HG03025 (cell line): ENCODE results near the gene SNRNP27.
"Not testable (repeated sequence)": the region's sequence is repeated elsewhere in the genome, so short reads cannot be mapped to it uniquely, and the experiment has no call there.

Experiments used
- ATAC-seq: cut with Tn5 transposase; IDR thresholded peaks from one replicate; pipeline ENCODE4 v1.9.1; 2021; ENCODE audit warnings: mild to moderate bottlenecking, moderate library complexity; ENCODE audit not compliant: unreplicated experiment, low FRiP score

Gene SNRNP27

DNA sequence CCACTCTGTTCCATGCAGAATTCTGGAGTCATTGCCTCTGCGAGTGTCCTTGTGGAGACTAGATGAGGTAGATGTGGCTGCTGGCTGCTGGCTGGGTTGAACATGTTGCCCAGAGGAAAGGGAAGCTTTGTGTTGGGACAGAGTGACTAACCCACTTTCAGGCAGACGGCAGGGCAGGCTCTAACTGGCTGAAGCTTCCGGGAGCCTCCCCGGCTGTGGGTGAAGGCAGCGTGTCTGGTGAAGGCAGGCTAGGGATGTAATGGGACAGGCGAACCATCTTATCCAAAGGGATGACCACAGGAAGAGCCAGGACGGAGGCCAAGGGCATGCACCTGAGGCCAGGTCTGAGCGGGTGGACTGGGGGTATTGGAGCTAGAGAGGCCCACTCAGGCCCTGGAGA is 51.7 kb downstream of the SNRNP27 start:
- ATAC-seq = no peak

DNA sequence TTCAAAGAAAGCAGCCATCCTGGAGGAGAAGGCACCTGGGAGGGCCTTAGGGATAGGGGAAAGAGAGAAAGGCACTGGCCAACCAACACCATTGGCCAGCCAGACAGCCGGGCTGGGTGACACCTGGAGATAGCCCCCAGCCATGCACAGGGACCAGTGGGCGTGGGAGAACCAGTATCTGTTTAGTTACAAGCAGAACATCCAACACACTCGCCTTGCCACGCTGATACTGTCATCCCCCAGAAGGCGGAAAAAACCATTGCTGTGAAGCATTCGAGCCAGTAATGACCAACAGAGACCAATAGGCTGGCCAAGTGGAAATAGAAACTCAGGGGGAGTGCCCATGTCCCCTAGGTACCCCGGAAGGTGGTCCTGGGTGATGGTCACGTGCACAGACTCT is 52.2 kb downstream of the SNRNP27 start:
- ATAC-seq = no peak

DNA sequence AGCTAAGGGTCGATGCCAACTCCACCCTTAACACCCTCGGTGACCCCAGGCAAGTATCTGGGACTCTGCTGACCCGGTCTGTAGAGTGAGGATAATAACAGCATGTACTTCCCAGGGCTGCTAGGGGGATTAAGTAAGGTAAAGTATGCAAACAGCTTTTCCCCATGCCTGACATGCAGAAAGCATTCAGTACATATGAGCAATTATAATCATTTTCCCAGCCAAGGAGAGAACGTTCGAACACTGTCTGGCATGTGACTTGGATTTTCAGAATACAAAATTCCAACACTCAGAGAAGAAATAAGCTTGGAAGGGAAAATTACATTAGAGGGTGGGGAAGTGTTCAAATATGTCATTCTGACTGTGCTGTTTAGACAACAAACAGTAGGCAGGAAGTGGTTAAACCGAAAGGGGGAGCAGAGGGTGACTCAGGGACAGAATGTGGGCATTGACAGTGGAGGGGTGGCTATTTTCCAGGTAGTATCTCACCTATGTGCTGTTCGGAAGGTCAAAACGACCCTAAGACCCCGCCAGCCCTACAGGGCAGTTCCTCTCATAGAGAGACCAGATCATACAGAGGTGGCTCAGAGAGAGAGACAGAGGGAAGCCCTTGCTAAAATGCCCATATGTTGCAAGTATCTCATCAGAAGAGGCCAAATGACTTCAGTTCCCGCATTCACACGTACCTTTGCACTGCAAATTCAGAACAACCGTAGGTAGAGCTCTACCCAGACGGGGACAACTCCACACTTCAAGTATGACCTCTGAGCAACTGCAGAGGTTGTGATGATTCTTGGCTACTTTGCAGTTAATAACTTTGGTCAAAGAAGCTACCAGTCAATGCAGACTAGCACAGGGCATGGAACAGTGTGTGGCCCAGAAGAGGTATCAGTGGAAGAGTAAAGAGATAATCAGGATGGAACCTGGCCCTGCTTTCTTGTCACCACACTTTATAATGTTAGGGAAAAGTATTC is 52.9 kb downstream of the SNRNP27 start:
- no peak for ATAC-seq

DNA sequence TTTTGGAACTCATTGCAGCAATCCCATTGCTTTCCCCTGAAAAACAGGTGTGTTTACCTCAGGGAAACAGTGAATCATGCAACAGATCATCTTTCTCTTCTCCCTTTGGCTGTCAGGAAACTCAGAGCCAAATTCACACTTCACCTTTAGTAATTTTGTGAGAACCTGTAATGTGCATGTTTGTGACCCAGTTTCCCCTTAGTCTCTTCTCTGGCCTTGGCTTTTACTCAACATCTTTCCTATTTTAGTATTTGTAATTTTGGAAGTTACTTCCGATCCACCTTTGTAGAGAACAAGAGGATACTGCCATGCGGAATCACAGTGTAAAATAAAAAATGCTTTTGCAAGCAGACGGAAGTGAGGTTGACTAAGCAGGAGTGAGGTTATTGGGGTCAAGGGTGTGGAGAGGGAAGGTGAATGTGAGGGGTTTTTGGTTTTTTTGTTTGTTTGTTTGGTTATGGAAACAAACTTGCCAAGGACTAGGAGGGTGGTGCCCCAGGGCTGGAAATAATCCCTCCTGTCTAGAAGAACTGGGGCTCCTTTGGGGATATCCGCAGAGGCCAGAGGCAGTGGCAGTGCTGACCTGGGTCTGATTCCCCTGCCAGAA is 53.7 kb downstream of the SNRNP27 start:
- ATAC-seq = no peak

DNA sequence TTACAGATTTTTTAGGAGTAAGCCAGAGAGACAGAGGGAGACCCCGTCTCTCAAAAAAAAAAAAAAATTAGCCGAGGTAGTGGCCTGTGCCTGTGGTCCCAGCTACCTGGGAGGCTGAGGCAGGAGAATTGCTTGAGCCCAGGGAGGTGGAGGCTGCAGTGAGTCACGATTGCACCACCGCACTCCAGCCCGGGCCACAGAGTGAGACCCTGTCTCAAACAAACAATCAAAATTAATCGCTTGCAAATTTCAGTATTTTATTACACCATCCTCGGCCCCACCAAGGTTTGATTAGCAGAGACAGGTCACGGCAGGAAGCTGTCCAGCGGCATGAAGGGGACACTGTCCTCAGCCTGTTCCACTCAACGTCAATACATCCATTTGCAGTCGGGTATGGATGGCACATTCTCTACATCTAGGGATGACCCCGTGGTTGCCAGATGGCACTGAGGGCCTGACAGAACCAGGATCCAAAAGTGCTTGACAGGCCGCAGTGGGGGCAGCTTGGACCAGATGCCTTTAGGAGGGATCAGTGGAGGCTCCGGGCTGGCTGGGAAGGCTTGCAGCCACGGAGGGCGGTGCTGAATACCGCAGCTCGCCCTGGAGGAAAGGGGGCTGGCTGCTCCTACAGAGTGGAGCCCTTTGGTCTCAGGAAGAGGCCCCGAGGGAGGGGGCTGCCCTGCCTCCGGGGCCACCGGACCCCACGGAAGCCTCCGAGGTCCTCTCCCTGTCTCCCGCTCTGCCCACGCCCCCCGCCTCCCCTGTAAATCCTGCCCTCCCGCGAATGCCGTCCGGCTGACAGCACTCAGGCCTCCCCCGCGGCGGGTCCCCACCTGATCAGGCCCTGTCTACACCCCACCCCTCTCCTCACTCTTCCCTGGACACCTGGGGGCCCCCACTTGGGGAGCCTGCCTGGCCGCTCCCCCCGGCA is 54.5 kb downstream of the SNRNP27 start:
- no peak for ATAC-seq

DNA sequence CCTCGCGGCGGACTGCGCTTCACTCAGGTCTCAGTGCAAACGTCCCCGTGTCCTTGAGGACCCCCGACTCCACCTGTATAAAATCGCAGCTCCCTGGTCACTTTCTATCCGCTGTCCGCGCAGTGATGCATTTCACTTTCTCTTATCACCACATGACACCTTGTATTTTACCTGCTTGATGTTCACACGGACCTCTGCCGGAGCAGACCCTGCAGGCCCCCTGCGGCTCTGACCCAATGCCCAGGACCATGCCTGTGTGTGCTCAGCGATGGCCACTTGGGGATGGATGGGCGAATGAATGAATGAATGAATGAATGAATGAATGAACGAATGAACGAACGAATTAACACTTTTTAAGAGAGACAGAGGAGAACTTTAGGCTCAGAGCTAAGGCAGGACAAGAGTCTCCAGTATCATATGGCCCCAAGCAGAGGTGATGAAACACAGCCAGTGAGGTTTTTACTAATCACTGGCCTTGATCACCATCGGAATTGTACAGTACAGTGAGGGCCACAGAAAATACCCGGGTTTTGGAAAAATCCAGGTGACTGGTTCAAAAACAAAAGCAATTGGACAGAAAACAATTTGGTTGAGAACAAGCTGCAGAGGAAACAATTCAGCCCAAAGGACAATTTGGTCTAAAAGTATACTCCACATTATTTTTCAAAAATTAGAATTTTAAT is 55.3 kb downstream of the SNRNP27 start:
- no peak for ATAC-seq

DNA sequence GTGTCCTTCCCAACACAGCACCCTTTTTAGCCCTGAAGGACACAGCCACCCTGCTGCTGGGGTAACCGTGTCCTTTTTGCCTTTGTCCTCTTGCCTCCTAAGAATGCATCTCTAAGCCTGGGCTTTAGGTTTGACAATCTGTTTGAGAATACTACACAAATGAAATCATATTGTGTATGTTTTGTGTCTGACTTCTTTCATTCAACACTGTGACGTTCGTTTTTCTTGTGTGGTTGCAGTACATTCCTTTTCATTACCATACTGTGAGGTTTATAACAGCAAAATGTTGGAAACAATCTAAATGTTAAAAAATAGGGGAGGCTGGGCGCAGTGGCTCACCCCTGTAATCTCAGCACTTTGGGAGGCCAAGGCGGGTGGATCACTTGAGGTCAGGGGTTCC is 56.5 kb downstream of the SNRNP27 start:
- ATAC-seq = no peak

DNA sequence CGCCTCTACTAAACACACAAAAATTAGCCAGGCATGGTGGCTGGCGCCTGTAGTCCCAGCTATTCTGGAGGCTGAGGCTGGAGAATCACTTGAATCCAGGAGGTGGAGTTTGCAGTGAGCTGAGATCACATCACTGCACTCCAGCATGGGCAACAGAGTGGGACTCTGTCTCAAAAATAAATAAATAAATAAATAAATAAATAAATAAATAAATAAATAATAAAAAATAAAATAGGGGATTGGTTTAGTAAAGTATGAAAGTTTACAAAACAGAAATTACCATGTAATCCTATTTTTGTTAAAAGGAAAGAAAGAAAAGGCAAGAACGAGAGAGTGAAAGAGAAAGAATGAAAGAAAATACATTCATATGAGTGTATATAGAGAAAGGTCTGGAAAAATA is 56.9 kb downstream of the SNRNP27 start:
- not testable (repeated sequence) for ATAC-seq

DNA sequence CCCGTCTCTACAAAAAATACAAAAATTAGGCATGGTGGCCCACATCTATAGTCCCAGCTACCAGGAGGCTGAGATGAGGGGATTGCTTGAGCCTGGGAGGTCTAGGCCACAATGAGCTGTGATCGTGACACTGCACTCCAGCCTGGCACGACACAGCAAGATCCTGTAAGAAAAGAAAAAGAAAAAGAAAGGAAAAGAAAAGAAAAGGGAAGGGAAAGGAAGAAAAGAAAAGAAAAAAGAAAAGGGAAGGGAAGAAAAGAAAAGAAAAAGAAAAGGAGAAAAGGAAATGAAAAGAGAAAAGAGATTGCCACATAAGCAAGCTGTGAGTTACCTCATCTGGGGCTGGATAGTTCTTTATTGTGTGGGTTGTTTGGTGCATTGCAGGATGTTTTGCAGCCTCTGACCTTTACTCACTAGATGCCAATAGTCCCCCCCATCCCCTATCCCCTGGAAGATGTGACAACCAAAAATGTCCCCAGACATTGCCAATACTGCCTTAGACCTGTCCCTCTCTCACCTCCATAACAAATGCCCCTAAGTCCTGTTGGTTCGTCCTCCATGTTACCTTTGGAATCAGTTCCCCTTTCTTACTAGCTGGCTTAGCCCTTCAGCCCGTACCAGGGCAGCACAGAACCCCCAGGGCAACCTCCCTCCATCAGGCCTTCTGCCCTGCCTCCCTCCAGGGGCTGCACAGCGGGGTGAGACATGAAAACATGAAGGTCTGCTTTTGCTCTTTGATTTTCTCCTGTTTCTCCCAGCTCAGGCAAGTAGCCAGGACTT is 58.8 kb downstream of the SNRNP27 start:
- ATAC-seq = no peak

DNA sequence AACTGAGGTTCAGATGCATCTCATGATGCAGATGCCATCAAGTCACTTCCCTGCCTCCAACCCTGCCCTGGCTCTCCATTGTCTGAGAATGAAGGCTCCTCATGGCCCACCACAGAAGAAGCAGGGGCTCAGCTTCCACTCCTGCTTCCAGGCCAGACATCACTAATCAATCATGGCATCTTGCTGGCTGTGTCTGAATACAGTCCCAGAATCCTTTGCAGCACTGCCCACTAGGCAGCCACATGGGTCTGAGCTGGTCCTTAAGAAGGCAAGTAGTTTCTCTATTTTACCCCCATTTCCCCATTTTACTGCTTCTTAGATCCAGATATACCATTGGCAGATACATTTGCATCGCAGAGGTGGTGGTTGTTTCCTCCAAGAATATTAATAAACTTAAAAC is 60.3 kb downstream of the SNRNP27 start:
- ATAC-seq = no peak
